ENCODE measurements around the gene SOX6. TPM values are rescaled to one million over a fixed set of nuclear protein-coding genes. Genes with fewer than 3 reads are reported as not detected.

The SOX6 gene
- total and polyA plus RNA-seq, 12 donors = 0.80 to 43.0 (median 21.2) TPM

DNA sequence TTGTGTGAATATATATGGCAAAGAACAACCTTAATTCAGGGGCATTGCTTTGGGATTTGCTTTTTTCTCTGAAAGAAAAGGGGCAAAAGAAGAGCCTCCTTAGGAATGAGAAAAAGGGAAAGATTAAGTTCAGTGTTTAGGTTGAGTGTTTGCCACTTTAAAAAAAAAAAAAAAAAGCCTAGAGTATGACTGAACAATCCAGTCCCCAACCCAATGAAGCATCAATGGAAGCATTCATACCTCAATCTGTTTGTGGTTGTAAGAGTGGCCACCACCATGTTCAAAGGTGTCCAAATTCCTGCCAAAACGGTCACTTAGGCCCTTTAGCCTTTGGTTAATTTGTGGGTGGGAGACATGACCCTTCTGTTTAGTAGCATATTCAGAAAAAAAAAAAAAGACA, 260.6 kb downstream of the SOX6 start:
- peaks cover 0 to 9% (median 0%) of the 10 kb centered on the region in 9 donors for H3K36me3 ChIP-seq
- TF ChIP-seq, protein P1, sequence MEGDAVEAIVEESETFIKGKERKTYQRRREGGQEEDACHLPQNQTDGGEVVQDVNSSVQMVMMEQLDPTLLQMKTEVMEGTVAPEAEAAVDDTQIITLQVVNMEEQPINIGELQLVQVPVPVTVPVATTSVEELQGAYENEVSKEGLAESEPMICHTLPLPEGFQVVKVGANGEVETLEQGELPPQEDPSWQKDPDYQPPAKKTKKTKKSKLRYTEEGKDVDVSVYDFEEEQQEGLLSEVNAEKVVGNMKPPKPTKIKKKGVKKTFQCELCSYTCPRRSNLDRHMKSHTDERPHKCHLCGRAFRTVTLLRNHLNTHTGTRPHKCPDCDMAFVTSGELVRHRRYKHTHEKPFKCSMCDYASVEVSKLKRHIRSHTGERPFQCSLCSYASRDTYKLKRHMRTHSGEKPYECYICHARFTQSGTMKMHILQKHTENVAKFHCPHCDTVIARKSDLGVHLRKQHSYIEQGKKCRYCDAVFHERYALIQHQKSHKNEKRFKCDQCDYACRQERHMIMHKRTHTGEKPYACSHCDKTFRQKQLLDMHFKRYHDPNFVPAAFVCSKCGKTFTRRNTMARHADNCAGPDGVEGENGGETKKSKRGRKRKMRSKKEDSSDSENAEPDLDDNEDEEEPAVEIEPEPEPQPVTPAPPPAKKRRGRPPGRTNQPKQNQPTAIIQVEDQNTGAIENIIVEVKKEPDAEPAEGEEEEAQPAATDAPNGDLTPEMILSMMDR (IDR thresholded peaks at IDR 0.05) = no peak
- H3K4me1 ChIP-seq = peaks cover 0 to 49% (median 10%) of the 10 kb centered on the region in 9 donors
- ATAC-seq (no peak), DNase-seq (no peak)
- H3K27ac ChIP-seq = no peak overlapping the region
- 87 to 88% methylated on average over 1 of the region's 1 CpG for WGBS, 2 donors
- intact Hi-C loops (cut with DNase I) = no loop called here
- no peaks in the 10 kb centered on the region for H3K9me3 ChIP-seq
- H3K27me3 ChIP-seq = no peaks in the 10 kb centered on the region
- H3K4me3 ChIP-seq = no peak overlapping the region

DNA sequence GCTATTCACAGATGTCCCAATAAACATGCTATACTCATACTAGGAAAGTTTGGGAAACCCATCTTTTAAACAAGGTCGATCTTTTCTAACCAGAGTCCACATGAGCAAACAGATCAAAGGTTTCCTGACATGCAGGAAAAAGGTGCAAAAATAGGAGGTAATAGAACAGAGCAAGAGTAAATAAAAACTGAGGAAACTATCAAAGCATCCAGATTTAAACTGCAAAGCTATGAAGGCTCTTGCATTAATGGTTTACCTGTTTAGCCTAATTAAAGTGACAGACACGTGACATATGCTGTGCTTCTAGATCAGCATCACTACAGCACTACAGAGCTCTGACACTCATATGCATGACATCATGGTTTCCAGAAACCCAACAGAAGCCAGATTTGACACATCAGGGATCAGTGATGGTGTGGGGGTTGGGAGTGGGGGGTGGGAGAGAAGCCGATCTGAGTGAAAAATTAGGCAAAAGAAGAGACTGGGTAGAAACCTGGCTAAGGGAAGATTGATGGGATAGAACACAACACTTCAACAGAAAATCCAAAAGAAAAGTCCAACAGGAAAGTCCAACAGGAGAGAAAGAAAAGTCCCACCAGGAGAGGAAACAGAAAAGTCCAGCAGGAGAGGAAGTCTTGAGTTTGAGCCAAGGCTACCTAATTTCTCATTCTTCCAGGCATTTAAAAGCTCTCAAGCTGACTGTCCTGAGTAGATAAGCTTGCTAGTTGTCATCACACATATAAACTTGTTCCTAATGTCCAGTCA, 262.3 kb downstream of the SOX6 start:
- WGBS, 2 donors = 86% methylated on average over 3 of the region's 3 CpGs
- Histone ChIP-seq H3K27me3 (no peaks in the 10 kb centered on the region), H3K4me1 (peaks cover 0 to 35% (median 10%) of the 10 kb centered on the region in 9 donors), H3K9me3 (no peaks in the 10 kb centered on the region), H3K36me3 (peaks cover 0 to 9% (median 0%) of the 10 kb centered on the region in 9 donors), H3K27ac (no peak overlapping the region), H3K4me3 (no peak overlapping the region)
- TF ChIP-seq, protein P1 (IDR thresholded peaks at IDR 0.05) = no peak
- DNase-seq (no peak), ATAC-seq (no peak)
- intact Hi-C loops (cut with DNase I) = no loop called here

DNA sequence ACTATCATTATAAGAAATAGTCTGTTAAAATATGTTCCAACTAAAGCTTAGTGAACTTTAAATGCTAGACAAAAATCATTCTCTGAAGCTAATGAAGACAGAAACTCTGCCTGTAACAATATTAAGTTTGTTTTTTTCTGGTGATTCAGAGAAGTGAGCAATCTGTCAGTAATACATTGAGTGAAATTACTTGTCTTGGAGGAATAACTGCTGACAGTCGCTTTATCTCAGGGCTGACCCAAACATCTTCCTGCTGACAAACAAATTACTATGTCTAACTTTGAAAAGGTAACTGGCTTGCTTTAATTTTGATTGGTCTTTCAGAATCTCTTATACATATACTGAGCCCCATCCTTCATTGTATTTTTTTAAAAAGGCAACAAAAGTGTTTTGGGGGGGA, 264.5 kb downstream of the SOX6 start:
- Histone ChIP-seq H3K27me3 (no peaks in the 10 kb centered on the region), H3K4me3 (no peak overlapping the region), H3K4me1 (peaks cover 0 to 22% (median 5%) of the 10 kb centered on the region in 9 donors), H3K36me3 (peaks cover 0 to under 1% (median 0%) of the 10 kb centered on the region in 9 donors), H3K27ac (no peak overlapping the region), H3K9me3 (no peaks in the 10 kb centered on the region)
- DNase-seq (no peak), ATAC-seq (no peak)
- intact Hi-C loops (cut with DNase I) = no loop called here
- 95 to 97% methylated on average over 1 of the region's 1 CpG for WGBS, 2 donors
- TF ChIP-seq, protein P1 (IDR thresholded peaks at IDR 0.05) = no peak

DNA sequence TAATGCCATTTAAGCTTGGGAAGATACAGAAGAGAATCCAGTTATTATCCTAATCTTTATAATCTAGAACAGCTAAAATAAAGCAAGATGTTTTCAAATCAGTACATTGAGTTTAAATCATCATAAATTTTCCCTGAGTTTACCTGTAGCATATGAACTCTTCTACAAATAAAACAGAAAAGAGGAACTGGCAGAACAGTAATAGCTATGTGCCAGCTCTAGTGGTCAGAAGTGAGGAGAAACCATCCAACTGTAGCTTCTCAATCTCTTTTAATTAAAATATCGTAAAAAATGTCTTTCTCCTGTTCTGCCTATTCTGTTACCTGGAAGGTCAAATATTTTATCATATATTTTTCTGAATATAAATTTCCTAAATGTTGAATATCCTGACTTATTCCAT, 266.9 kb downstream of the SOX6 start:
- Histone ChIP-seq H3K36me3 (no peaks in the 10 kb centered on the region), H3K9me3 (no peaks in the 10 kb centered on the region), H3K27me3 (no peaks in the 10 kb centered on the region), H3K4me3 (no peak overlapping the region), H3K27ac (no peak overlapping the region), H3K4me1 (peaks cover 0 to 20% (median 3%) of the 10 kb centered on the region in 9 donors)
- TF ChIP-seq, protein P1 (IDR thresholded peaks at IDR 0.05) = no peak
- ATAC-seq = no peak
- 95 to 100% methylated on average over 1 of the region's 1 CpG for WGBS, 2 donors
- intact Hi-C loops (cut with DNase I) = no loop called here
- DNase-seq = no peak
